Limb (tissue), 2 donors: Measurements from ENCODE around the gene DOCK1.

Source experiments
- DNase-seq, 2 donors: peaks; one replicate each; pipeline ENCODE4 v3.0.0-alpha.2; 2016; ENCODE audit errors: extremely low spot score in 2 of 2

The DOCK1 gene

GRCh38 chr10:127200646-127201045 is 295.4 kb downstream of the DOCK1 start:
- DNase-seq: no peak

- DNase-seq: no peak
These were observed 297.8 kb downstream of the DOCK1 start for GRCh38 chr10:127203067-127203466.

- DNase-seq: no peak
These were observed 301.9 kb downstream of the DOCK1 start for GRCh38 chr10:127207081-127207480.

DNA sequence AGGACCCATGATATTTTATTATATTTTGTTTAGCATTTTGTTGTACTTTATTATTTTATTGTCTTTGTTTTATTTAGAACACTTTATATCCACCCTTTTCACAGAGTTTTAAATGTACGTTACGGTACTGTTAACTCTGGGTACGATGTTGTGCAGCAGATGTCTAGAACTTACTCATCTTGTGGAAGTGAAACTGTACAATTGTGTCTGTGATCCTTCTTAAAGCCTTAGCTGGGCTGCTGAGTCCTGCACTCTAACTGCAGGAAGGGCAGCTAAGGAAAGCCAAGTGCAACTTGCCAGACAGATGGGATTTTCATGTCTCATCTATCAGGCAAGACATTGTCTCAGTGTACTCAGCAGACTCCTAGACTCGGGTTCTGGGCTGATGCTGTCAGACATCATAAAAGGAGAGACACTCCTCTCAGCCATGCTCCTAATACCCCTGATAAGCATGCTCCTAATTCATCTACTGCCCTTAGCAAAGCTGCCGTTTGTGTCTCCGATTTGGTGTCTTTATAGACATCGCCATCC is 305.8 kb downstream of the DOCK1 start:
- no peak for DNase-seq

GRCh38 chr10:127215866-127216265 is 310.6 kb downstream of the DOCK1 start:
- no peak for DNase-seq

- no peak for DNase-seq
These were observed 311.0 kb downstream of the DOCK1 start for GRCh38 chr10:127216274-127216673.

- DNase-seq: no peak
These were observed 311.6 kb downstream of the DOCK1 start for GRCh38 chr10:127216786-127217185.

DNA sequence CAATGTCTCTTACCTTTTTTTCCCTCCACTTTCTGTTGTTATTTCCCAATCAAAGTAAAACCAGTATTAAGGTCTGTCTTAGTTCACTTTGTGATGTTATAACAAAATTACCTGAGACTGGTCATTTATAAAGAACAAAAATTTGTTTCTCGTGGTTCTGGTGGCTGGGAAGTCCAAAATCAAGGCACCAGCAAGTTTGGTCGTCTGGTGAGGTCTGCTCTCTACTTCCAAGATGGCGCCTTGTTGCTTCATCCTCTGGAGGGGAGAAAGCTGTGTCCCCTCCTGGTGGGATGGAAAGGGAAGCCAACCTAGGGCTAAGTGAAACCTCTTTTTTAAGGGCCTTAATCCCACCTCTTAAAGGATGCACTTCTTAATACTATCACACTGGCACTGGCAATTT is 313.4 kb downstream of the DOCK1 start:
- no peak for DNase-seq

DNA sequence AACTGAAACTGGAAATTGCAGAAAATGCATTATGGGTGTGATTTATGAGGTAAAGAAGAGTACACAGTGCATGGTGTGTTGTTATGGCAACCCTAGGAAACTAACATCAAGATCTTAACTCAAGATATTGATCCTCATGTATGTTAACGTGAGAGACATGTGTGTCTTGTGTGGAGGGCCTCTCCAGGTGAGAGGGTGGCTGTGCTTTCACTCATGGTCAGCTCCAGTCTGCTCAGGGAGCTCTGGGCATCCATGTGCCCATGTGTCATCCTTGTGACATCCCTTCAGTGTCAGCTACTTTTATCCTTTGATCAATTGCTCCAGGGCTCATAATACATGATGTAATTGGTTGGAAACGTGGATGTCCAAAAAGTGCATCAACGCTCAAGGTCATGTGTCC is 316.1 kb downstream of the DOCK1 start:
- DNase-seq: no peak

GRCh38 chr10:127227027-127227426 is 321.8 kb downstream of the DOCK1 start:
- DNase-seq: no peak

DNA sequence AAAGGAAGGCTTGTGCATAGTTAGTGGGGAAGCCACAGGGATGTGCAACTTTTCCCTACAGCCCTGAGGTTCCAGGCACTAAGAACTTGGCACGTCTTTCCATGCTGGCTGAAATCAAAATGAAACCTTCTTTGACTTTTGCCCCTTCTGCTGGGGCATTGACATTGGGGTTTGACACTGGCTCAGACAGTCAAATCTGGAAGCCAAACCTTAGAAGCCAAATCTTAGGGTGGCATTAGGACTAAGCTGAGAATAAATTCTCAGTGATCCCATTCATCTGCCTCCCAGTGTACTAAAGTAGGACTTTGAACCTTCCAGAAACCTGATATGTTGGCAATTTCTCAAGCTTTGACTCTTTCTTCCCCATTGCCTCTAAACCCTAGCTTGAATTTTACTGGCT is 322.4 kb downstream of the DOCK1 start:
- DNase-seq: no peak

- no peak for DNase-seq
These were observed 323.1 kb downstream of the DOCK1 start for GRCh38 chr10:127228195-127228787.

DNA sequence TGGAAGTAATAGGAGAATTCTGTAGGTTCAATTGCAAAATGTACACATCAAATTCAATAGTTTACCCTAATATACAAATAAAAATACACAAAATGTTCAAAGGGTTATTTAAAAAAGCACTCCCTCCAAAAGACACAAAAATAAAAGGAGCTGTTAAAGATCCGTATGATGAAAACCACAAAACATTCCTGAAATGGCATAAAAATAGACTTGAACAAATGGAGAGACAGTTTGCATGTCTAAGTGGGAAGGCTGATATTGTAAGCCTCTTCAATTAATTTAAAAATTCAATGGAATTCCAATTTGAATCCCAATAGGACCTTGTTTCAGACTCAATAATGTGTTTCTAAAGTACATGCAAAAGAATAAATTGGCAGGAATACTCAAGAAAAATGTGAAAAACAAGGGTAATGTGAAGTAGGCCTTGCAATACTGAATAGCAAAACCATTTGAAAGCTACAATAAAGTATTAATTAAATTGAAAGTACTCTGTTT is 329.1 kb downstream of the DOCK1 start:
- DNase-seq: no peak

- no peak for DNase-seq
These were observed 331.0 kb downstream of the DOCK1 start for GRCh38 chr10:127236266-127236665.

DNA sequence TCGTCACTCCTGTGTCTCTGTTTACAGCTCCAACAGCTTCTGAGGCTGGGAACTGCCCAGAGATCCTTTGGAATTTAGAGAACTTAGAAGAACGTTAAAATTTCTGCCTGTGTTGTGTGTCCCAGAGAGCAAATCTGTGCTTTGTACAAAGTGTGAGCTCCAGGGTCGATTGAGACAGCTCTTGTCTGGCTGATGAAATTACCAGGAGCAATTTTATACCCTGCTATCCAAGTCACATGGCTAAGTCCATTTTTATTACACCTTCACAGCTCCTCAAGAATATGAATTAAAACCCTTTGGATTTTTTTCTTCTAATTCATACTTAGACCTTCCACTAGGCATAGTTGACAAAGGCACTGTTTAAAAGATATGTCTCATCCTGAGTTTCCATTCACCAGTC is 337.7 kb downstream of the DOCK1 start:
- no peak for DNase-seq

GRCh38 chr10:127243490-127244272 is 338.5 kb downstream of the DOCK1 start:
- DNase-seq: no peak

- no peak for DNase-seq
These were observed 340.2 kb downstream of the DOCK1 start for GRCh38 chr10:127245456-127245855.

GRCh38 chr10:127250031-127250430 is 344.8 kb downstream of the DOCK1 start:
- no peak for DNase-seq

DNA sequence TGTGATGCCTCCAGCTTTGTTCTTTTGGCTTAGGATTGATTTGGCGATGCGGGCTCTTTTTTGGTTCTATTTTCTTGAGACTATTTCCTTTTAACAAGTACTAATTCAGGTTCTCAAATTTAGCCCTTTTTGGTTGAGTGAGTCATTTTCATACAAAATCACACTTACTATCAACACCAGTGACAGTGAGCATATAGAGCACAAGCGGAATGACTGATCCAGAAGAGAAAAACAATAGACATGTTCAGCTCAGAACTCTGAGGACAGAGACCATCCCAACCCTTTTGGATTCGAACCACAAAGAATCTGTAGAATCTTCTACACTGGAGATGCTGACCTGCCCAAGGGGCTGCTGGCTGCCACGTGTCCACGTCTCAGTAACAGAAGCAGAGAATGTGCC is 347.6 kb downstream of the DOCK1 start:
- no peak for DNase-seq

GRCh38 chr10:127254276-127254675 is 349.0 kb downstream of the DOCK1 start:
- DNase-seq: no peak

GRCh38 chr10:127257395-127257794 is 352.2 kb downstream of the DOCK1 start:
- DNase-seq: no peak

DNA sequence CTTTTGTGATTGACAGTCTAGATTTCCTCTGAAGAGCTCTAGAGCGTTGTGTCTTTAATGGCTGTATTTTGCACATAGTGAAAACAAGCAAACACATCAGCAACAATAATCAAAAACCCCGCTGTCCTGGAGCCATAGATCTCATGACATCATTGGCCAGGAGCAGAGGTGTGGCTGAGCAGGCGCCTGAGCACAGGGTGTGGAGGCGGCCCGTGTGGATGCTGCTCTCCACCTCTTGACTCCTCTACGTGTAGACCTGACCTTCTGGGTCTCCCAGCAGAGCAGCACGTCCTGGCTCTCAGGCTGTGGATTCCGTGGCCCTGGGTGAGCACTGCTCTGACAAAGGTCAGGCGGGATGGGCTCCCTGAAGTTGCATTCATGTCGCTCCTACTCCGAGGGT is 354.1 kb downstream of the DOCK1 start:
- no peak for DNase-seq

GRCh38 chr10:127262606-127263005 is 357.4 kb downstream of the DOCK1 start:
- no peak for DNase-seq
